Heart left ventricle (tissue), 13 donors: ENCODE data around the gene USP15.
"Not testable (repeated sequence)": the region's sequence is repeated elsewhere in the genome, so short reads cannot be mapped to it uniquely, and the experiment has no call there.

Source experiments
- POLR2A ChIP-seq, 2 donors: fragments of 450-650 bp; IDR thresholded peaks; one replicate each; pipeline ENCODE4 v1.6.1; 2017; ENCODE audit warnings: antibody characterized with exemption in 2 of 2, mild to moderate bottlenecking in 2 of 2, moderate library complexity in 2 of 2
- TF ChIP-seq, protein P1 (sequence below), 12 donors: fragments of 200-600 bp; sonication (generic) in 4 of 12; IDR thresholded peaks; one replicate each; pipeline versions ENCODE4 v1.5.0 to v1.8.0; 2018 to 2022; ENCODE audit warnings: antibody characterized with exemption in 12 of 12, mild to moderate bottlenecking in 5 of 12
- donor health status: ischemic (EF 13 %, LVEDD 7.1; RV severe dilation, severe dysfunction).
- donor health status: DM: no; HTN: yes; CAD: no.
- donor health status: DM: no; HTN: no; CAD: no.
- donor health status: ischemic (EF 25% LVEDD 6.9; RV normal size, moderate dysfunction).
- donor health status: ischemic (EF 25% LVEDD 5.7; RV mildly dilated, moderate dysfunction).
- donor health status: ischemic (EF 35%, LVEDD 5.7; RV mildly dilated, moderate dysfunction).
- donor health status: nonischemic (EF 11% LVEDD 7.7; RV severe dilation, severe dysfunction).
- donor health status: DM: yes; HTN: yes; CAD: no.
- donor health status: PGD.
- donor health status: ischemic (EF 29% LVEDD 5.4; RV normal size, mild dysfunction).
- donor health status: nonischemic (EF 23%, LVEDD 6.1; RV moderate dilation, normal function).

DNA sequence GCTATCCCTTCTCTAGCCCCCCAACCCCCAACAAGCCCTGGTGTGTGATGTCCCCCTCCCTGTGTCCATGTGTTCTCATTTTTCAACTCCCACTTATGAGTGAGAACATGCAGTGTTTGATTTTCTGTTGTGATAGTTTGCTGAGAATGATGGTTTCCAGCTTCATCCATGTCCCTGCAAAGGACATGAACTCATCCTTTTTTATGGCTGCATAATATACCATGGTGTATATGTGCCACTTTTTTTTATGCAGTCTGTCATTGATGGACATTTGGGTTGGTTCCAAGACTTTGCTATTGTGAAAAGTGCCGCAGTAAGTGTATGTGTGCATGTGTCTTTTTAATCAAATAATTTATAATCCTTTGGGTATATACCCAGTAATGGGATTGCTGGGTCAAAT lies 104.5 kb downstream of the USP15 start:
- TF ChIP-seq, protein P1, sequence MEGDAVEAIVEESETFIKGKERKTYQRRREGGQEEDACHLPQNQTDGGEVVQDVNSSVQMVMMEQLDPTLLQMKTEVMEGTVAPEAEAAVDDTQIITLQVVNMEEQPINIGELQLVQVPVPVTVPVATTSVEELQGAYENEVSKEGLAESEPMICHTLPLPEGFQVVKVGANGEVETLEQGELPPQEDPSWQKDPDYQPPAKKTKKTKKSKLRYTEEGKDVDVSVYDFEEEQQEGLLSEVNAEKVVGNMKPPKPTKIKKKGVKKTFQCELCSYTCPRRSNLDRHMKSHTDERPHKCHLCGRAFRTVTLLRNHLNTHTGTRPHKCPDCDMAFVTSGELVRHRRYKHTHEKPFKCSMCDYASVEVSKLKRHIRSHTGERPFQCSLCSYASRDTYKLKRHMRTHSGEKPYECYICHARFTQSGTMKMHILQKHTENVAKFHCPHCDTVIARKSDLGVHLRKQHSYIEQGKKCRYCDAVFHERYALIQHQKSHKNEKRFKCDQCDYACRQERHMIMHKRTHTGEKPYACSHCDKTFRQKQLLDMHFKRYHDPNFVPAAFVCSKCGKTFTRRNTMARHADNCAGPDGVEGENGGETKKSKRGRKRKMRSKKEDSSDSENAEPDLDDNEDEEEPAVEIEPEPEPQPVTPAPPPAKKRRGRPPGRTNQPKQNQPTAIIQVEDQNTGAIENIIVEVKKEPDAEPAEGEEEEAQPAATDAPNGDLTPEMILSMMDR (IDR thresholded peaks at IDR 0.05): not testable (repeated sequence)
- TF ChIP-seq POLR2A (IDR thresholded peaks at IDR 0.05): not testable (repeated sequence)
